ENCODE results near the gene SPINK8.
A peak's percentile ranks its signal among the peaks of the same experiment; 100 is the strongest.
"Not testable (repeated sequence)": the region's sequence is repeated elsewhere in the genome, so short reads cannot be mapped to it uniquely, and the experiment has no call there.

SPINK8 gene

GRCh38 chr3:48331706-48332435 is 1.6 kb downstream of the SPINK8 start:
- DNase-seq (ENCODE audit: low read depth in 3 of 3): not testable (repeated sequence)

GRCh38 chr3:48320996-48321395 is 12.5 kb downstream of the SPINK8 start:
- no peak for DNase-seq (ENCODE audit: low read depth in 3 of 3)

- no peak for DNase-seq (ENCODE audit: low read depth in 3 of 3)
Observed at GRCh38 chr3:48318713-48319468, 14.6 kb downstream of the SPINK8 start.

- DNase-seq (ENCODE audit: low read depth in 3 of 3): no peak
Observed at GRCh38 chr3:48314542-48314941, 18.9 kb downstream of the SPINK8 start.

- no peak for DNase-seq (ENCODE audit: low read depth in 3 of 3)
Observed at GRCh38 chr3:48306860-48307530, 26.5 kb downstream of the SPINK8 start.

GRCh38 chr3:48306290-48306689 is 27.2 kb downstream of the SPINK8 start:
- DNase-seq (ENCODE audit: low read depth in 3 of 3): no peak

GRCh38 chr3:48305396-48305795 is 28.1 kb downstream of the SPINK8 start:
- DNase-seq (ENCODE audit: low read depth in 3 of 3): no peak

GRCh38 chr3:48303021-48303420 is 30.4 kb downstream of the SPINK8 start:
- no peak for DNase-seq (ENCODE audit: low read depth in 3 of 3)

GRCh38 chr3:48301800-48302166 is 31.7 kb downstream of the SPINK8 start:
- DNase-seq (ENCODE audit: low read depth in 3 of 3): peak in 1 of 3 donors; percentile 7

GRCh38 chr3:48301020-48301799 is 32.3 kb downstream of the SPINK8 start, which contains the start of gene NME6:
TSS of gene NME6 (minus strand) at chr3:48301367.
- DNase-seq (ENCODE audit: low read depth in 3 of 3): peak; percentile 88 to 90 (median 90)

- DNase-seq (ENCODE audit: low read depth in 3 of 3): peak in 1 of 3 donors; percentile 25
Observed at GRCh38 chr3:48299746-48300712, 33.4 kb downstream of the SPINK8 start.

GRCh38 chr3:48297111-48297810 is 36.2 kb downstream of the SPINK8 start:
- DNase-seq (ENCODE audit: low read depth in 3 of 3): no peak

GRCh38 chr3:48296699-48297098 is 36.8 kb downstream of the SPINK8 start:
- DNase-seq (ENCODE audit: low read depth in 3 of 3): no peak

- no peak for DNase-seq (ENCODE audit: low read depth in 3 of 3)
Observed at GRCh38 chr3:48294611-48295263, 38.7 kb downstream of the SPINK8 start.

- no peak for DNase-seq (ENCODE audit: low read depth in 3 of 3)
Observed at GRCh38 chr3:48289659-48290058, 43.8 kb downstream of the SPINK8 start.

GRCh38 chr3:48287034-48287433 is 46.4 kb downstream of the SPINK8 start:
- no peak for DNase-seq (ENCODE audit: low read depth in 3 of 3)

GRCh38 chr3:48286308-48286707 is 47.2 kb downstream of the SPINK8 start:
- DNase-seq (ENCODE audit: low read depth in 3 of 3): no peak

GRCh38 chr3:48285675-48286074 is 47.8 kb downstream of the SPINK8 start:
- no peak for DNase-seq (ENCODE audit: low read depth in 3 of 3)

- no peak for DNase-seq (ENCODE audit: low read depth in 3 of 3)
Observed at GRCh38 chr3:48285132-48285531, 48.3 kb downstream of the SPINK8 start.
